ENCODE data around the gene TMEM126B. TPM values are rescaled to one million over a fixed set of nuclear protein-coding genes. Genes with fewer than 3 reads are reported as not detected.

TMEM126B gene
- total RNA-seq (ENCODE audit: low replicate concordance), result 89.9 and 112 TPM in 2 replicates

DNA sequence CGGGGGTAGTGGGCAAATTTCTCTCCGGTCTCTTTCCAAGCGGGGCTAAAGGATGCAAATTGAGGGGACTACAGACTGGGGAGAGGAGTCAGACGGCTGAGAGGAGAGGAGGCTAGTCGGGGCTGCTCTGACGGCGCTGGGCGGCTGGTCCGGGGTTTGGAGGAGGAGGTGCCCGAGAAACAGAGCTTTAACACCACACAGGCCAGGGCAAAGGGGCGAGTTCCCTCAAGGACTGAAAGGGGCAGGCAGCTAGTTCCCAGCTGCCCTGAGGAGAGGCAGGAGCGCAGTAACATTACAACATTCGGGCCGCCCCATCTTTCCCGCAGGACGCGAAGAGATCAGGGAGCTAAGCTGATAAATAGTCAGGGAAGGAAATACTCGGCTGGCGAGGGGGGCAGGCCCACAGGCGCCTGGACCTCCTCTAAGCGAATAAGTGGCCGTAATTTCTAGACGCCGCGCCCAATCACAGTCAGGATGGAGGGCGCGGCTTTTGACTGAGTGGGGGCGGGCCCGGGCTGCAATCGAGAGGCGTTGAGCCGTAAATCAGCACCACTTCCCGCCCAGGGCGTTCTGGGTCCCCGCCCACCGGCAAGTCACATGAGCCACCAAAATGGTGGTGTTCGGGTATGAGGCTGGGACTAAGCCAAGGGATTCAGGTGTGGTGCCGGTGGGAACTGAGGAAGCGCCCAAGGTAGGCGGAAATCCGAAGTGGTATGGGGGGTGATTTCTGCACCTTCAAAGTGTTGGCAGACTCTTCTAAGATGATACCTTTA, at the start of gene TMEM126B:
TMEM126B (plus strand) TSS at position 596 of the 773 bp plus-strand sequence; CDS start at position 611, 15 bp downstream.
- TF ChIP-seq, protein P1, sequence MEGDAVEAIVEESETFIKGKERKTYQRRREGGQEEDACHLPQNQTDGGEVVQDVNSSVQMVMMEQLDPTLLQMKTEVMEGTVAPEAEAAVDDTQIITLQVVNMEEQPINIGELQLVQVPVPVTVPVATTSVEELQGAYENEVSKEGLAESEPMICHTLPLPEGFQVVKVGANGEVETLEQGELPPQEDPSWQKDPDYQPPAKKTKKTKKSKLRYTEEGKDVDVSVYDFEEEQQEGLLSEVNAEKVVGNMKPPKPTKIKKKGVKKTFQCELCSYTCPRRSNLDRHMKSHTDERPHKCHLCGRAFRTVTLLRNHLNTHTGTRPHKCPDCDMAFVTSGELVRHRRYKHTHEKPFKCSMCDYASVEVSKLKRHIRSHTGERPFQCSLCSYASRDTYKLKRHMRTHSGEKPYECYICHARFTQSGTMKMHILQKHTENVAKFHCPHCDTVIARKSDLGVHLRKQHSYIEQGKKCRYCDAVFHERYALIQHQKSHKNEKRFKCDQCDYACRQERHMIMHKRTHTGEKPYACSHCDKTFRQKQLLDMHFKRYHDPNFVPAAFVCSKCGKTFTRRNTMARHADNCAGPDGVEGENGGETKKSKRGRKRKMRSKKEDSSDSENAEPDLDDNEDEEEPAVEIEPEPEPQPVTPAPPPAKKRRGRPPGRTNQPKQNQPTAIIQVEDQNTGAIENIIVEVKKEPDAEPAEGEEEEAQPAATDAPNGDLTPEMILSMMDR (IDR thresholded peaks at IDR 0.05; ENCODE audit: insufficient read depth, low read length), result no peak
- peak within 1 kb of the TSS; percentile 87 for H3K4me3 ChIP-seq (ENCODE audit: low read depth, low read length)
- DNase-seq (ENCODE audit: low read depth), result peak; percentile 93

DNA sequence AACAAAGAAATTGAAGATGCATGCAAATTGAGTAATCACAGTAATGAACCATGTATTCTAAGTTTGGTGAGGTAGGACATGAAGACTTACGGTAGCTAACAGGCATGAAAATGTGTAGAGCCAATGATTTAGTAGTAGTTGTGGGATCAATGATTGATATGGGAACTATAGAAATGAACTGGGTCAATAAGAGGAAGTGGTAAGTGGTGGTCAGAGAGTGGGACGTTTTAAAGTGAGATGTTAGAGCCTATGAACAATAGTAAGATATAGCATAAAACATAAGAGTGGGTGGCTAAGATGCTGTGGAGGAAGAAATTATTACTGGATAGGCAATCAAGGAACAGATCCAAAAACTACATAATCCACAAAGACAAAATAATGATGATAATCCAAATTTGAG, 46.3 kb upstream of the TMEM126B start:
- TF ChIP-seq, protein P1 (IDR thresholded peaks at IDR 0.05; ENCODE audit: insufficient read depth, low read length), result no peak
- DNase-seq (ENCODE audit: low read depth), result no peak
- H3K4me3 ChIP-seq (ENCODE audit: low read depth, low read length), result no peak overlapping the region

DNA sequence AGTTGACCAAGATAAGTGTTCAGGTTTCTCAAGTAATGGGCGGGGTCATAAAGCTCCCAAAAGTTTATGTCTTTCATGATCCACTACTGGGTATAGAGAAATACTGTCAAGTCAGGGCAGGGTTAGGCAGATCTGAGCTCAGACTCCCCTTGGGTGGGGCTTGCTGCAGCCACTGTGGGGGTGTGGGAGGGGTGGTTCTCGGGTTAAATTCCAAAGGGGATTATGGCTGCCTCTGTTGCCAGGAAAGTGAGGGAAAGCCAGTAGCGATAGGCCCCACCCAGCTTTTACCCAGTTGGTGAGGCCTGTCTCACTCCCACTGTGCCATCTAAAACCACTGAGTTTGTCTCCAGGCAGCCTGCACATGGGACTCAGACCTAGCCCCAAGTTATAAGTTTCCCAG, 39.0 kb upstream of the TMEM126B start:
- H3K4me3 ChIP-seq (ENCODE audit: low read depth, low read length), result no peak overlapping the region
- TF ChIP-seq, protein P1 (IDR thresholded peaks at IDR 0.05; ENCODE audit: insufficient read depth, low read length), result no peak
- no peak for DNase-seq (ENCODE audit: low read depth)

DNA sequence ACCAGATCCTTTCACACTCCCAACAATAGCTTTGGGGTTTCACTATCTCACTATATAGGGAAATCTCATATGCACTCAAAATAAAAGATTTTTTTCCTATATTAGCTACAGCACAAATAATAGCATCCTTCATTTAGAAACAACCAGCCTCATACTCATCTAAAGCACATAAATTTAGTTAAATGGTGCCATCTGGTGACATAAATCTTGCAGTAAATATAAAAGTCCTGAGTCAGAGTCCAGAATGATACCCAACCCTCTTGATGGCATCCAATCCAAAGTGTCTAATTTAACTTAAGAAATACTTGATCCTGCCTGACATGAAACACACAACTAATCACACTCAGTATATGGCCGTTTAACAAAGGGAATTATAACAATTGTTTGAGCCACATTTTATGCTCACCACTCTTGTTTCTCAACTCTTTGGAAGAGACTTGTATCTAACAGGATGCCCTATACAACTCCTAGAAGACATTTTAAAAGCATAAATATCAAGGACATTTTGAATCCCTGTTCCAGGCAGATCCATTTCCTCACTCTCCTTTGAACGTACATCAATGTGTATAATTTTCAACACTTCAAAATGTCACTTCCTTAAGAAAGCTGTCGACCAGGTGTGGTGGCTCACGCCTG, 37.4 kb upstream of the TMEM126B start:
- DNase-seq (ENCODE audit: low read depth), result peak; percentile 45
- no peak overlapping the region for H3K4me3 ChIP-seq (ENCODE audit: low read depth, low read length)
- TF ChIP-seq, protein P1 (IDR thresholded peaks at IDR 0.05; ENCODE audit: insufficient read depth, low read length), result no peak

DNA sequence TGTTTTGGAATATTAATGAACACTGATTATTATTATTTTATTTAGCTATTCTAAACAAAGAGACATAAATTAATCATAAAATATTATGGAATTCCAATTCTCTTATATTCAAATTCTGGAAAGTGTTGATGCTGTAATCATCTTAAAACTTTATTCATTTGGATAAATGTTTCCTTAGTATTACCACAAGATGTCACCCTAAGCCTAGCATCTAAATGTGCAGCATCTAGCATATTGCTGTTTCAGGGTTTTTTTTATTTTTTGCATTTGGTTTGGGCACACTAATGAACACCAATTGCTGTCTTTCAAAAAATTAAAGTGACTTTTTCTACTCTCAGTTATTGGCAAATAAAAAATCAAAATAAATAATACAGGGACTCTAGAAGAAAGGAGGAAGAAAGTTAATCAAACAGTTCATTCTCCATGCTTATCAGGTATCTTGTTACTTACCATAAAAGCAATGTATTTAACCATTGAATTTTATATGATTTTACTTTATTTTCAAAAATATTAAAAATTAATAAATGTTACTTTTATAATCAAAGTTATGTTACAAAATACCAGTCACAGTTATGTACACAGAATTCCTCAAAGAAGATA, 33.0 kb upstream of the TMEM126B start:
- no peak overlapping the region for H3K4me3 ChIP-seq (ENCODE audit: low read depth, low read length)
- TF ChIP-seq, protein P1 (IDR thresholded peaks at IDR 0.05; ENCODE audit: insufficient read depth, low read length), result peak; percentile 54
- DNase-seq (ENCODE audit: low read depth), result peak; percentile 75

DNA sequence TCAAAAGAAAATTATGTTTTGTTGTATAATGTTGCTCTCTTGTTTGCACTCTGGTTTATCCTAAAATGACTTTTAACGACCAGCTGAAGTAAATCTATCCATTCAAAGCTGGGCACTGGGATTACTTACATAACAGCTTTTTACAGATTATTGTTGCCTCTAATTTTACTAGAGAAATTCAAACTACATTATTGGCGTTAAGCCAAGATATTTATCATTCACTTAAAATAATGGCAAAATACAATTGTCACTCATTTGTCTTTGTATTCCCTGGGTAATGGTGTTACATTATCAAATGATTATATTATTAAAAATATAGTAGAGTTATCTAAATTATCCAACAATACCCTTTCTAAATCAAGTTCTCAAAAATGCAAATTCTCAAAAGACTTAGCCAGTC, 31.5 kb upstream of the TMEM126B start:
- H3K4me3 ChIP-seq (ENCODE audit: low read depth, low read length), result no peak overlapping the region
- DNase-seq (ENCODE audit: low read depth), result no peak
- TF ChIP-seq, protein P1 (IDR thresholded peaks at IDR 0.05; ENCODE audit: insufficient read depth, low read length), result no peak

Measured in fibroblast of the aortic adventitia (primary cell).